Trophoblast cell (in vitro differentiated cells and primary cell): ENCODE measurements around the gene ELP4.

Experiments
- DNase-seq, 2 donors: peaks; one replicate each; pipeline ENCODE4 v3.0.0-alpha.2; 2016
- H2AFZ ChIP-seq: 2 replicates; pipeline ENCODE4 v1.6.1; 2013; ENCODE audit warnings: low read length, moderate library complexity, mild to moderate bottlenecking; ENCODE audit not compliant: insufficient read depth, poor library complexity
- H2AK5ac ChIP-seq: 2 replicates; pipeline ENCODE4 v1.6.1; 2013; ENCODE audit warnings: mild to moderate bottlenecking, low read length
- H2BK120ac ChIP-seq: 2 replicates; pipeline ENCODE4 v1.6.1; 2013; ENCODE audit warnings: low read length, mild to moderate bottlenecking, moderate library complexity; ENCODE audit not compliant: insufficient read depth, poor library complexity
- H2BK12ac ChIP-seq: 2 replicates; pipeline ENCODE4 v1.6.1; 2013; ENCODE audit warnings: mild to moderate bottlenecking, low read length, moderate library complexity
- H2BK5ac ChIP-seq: 2 replicates; pipeline ENCODE4 v1.6.1; 2013; ENCODE audit warnings: low read length, low read depth, moderate library complexity, mild to moderate bottlenecking; ENCODE audit not compliant: poor library complexity
- H3K14ac ChIP-seq: 2 replicates; pipeline ENCODE4 v1.6.1; 2013; ENCODE audit warnings: mild to moderate bottlenecking, low read length
- H3K18ac ChIP-seq: 2 replicates; pipeline ENCODE4 v1.6.1; 2013; ENCODE audit warnings: mild to moderate bottlenecking, low read length
- H3K23ac ChIP-seq: 2 replicates; pipeline ENCODE4 v1.6.1; 2013; ENCODE audit warnings: low read length
- H3K27ac ChIP-seq: 2 replicates; pipeline ENCODE4 v1.5.1; 2013; ENCODE audit warnings: low read depth, mild to moderate bottlenecking, inconsistent platforms, low read length, moderate library complexity
- H3K27me3 ChIP-seq: 2 replicates; pipeline ENCODE4 v1.6.1; 2013; ENCODE audit warnings: inconsistent platforms, mild to moderate bottlenecking, low read length, moderate library complexity; ENCODE audit not compliant: insufficient read depth
- H3K36me3 ChIP-seq, 2 experiments: 1 replicate in 1 of 2; 2 replicates in 1 of 2; pipeline ENCODE4 v1.6.1; 2013; ENCODE audit warnings: low read length in 2 of 2, mild to moderate bottlenecking in 2 of 2, moderate library complexity in 1 of 2; ENCODE audit not compliant: insufficient read depth in 2 of 2, control insufficient read depth in 1 of 2
- H3K4ac ChIP-seq: 2 replicates; pipeline ENCODE4 v1.6.1; 2013; ENCODE audit warnings: low read depth, mild to moderate bottlenecking, low read length, moderate library complexity
- H3K4me1 ChIP-seq, 2 experiments: 1 replicate in 1 of 2; 2 replicates in 1 of 2; pipeline ENCODE4 v1.6.1; 2013; ENCODE audit warnings: low read length in 2 of 2, mild to moderate bottlenecking in 2 of 2, moderate library complexity in 1 of 2; ENCODE audit not compliant: insufficient read depth in 2 of 2, control insufficient read depth in 1 of 2
- H3K4me2 ChIP-seq: 2 replicates; pipeline ENCODE4 v1.6.1; 2013; ENCODE audit warnings: inconsistent platforms, mild to moderate bottlenecking, low read length, moderate library complexity
- H3K4me3 ChIP-seq: 2 replicates; pipeline ENCODE4 v1.5.1; 2013; ENCODE audit warnings: mild to moderate bottlenecking, low read depth, low read length, inconsistent platforms
- H3K79me1 ChIP-seq: one replicate; pipeline ENCODE4 v1.6.1; 2013; ENCODE audit warnings: low read length
- H3K79me2 ChIP-seq: 2 replicates; pipeline ENCODE4 v1.6.1; 2013; ENCODE audit warnings: low read length, mild to moderate bottlenecking; ENCODE audit not compliant: control insufficient read depth, insufficient read depth, poor library complexity
- H3K9ac ChIP-seq: 2 replicates; pipeline ENCODE4 v1.6.1; 2013; ENCODE audit warnings: mild to moderate bottlenecking, low read length
- H3K9me3 ChIP-seq: 2 replicates; pipeline ENCODE4 v1.6.1; 2013; ENCODE audit warnings: low read depth, mild to moderate bottlenecking, control low read depth, inconsistent platforms, low read length; ENCODE audit not compliant: insufficient read depth
- H4K12ac ChIP-seq: 2 replicates; pipeline ENCODE4 v1.6.1; 2013; ENCODE audit warnings: low read depth, mild to moderate bottlenecking, low read length, moderate library complexity
- H4K8ac ChIP-seq: 2 replicates; pipeline ENCODE4 v1.6.1; 2013; ENCODE audit warnings: low read depth, mild to moderate bottlenecking, low read length, moderate library complexity
- H4K91ac ChIP-seq: one replicate; pipeline ENCODE4 v1.6.1; 2013; ENCODE audit warnings: low read depth, mild to moderate bottlenecking, low read length, moderate library complexity
- WGBS: extraction: QIAGEN DNeasy Blood & Tissue Kit; methylation state at CpG from one replicate; pipeline ENCODE4 v1.1.7; 2013; ENCODE audit warnings: missing lambda C conversion rate; ENCODE audit not compliant: insufficient read length, insufficient coverage; ENCODE audit errors: extremely low coverage; 5-methylcytosine and 5-hydroxymethylcytosine counted together

The ELP4 gene

DNA sequence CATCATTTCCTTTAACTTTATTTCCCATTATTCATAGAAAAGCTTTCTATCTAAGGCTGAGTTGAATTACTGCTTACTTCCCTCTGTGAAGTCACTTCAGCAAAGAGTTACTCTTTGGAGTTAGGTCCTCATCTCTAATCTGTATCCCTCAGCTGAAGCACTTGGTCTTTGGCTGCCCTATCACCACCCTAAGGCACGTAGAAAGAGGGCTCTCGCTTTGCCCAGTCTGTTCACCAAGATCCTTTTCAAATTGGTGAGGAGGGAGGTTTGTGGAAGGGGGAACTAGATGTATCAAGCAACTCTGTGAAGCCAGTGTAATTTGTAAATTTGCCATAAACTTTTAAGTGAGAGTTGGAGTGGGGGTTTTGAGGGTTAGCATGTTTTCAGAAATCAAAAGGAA, 258.1 kb downstream of the ELP4 start:
- H4K12ac ChIP-seq: no peak overlapping the region
- H3K9me3 ChIP-seq: no peaks in the 10 kb centered on the region
- H2AK5ac ChIP-seq: no peak overlapping the region
- no peak overlapping the region for H2BK12ac ChIP-seq
- no peaks in the 10 kb centered on the region for H3K79me2 ChIP-seq
- no peak for DNase-seq
- no peak overlapping the region for H3K27ac ChIP-seq
- H4K91ac ChIP-seq: no peak overlapping the region
- H2AFZ ChIP-seq: no peak overlapping the region
- H3K9ac ChIP-seq: no peak overlapping the region
- no peak overlapping the region for H2BK120ac ChIP-seq
- H2BK5ac ChIP-seq: no peak overlapping the region
- WGBS: no CpG with 5 or more reads among the region's 2 CpGs
- no peak overlapping the region for H3K4me3 ChIP-seq
- H3K4me2 ChIP-seq: no peak overlapping the region
- H3K27me3 ChIP-seq: no peaks in the 10 kb centered on the region
- H3K14ac ChIP-seq: no peak overlapping the region
- H4K8ac ChIP-seq: no peak overlapping the region
- no peak overlapping the region for H3K23ac ChIP-seq
- no peaks in the 10 kb centered on the region for H3K36me3 ChIP-seq
- H3K4ac ChIP-seq: no peak overlapping the region
- H3K79me1 ChIP-seq: no peaks in the 10 kb centered on the region
- H3K18ac ChIP-seq: no peak overlapping the region
- no peaks in the 10 kb centered on the region for H3K4me1 ChIP-seq

DNA sequence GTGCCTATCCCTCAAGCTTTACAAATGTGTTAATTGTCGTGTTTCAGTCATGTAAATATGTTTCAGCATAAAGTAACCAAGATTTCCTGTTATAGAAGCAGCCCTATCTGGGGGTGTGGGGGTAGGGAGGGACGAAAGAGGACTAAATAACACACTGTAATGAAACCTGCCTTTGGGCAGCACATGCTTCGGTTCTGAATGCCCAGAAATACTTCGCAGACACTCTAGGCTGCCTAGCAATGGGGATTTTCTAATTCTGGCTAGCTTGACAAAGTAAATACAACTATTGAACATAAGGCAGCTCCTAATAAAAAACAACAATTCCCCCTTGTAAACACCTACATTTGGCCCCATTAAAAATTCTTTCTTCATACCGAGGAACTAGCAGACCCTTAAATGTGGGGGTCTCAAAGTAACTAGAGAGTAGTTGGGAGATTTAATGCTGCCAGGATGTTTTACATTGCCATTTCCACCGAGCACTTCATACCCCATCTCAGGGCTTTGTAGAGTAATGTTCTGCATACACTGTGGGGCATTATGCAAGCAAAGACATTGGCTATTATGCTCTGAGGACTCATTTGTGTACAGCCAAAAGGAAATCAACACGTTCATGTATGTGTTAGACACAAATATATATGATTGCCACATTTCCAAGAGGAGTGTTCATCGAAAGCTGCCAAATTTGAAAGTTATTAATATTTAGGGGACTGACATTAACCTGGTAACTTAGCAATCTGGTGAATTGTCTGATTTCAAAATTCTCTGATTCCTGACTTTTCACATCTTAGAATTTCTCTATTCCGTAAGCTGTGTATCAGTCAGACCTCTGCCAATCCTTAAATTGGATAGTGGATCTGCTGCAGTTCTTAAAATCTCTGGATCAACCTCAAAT, 259.4 kb downstream of the ELP4 start:
- WGBS: no CpG with 5 or more reads among the region's 9 CpGs
- Histone ChIP-seq H4K8ac (no peak overlapping the region), H2BK5ac (no peak overlapping the region), H2BK12ac (no peak overlapping the region), H2BK120ac (no peak overlapping the region), H2AFZ (no peak overlapping the region), H3K4ac (no peak overlapping the region), H2AK5ac (no peak overlapping the region), H3K14ac (no peak overlapping the region), H4K12ac (no peak overlapping the region), H3K23ac (no peak overlapping the region), H3K4me3 (no peak overlapping the region), H3K27ac (no peak overlapping the region), H3K9me3 (no peaks in the 10 kb centered on the region), H3K79me1 (no peaks in the 10 kb centered on the region), H3K36me3 (no peaks in the 10 kb centered on the region), H3K79me2 (no peaks in the 10 kb centered on the region), H3K27me3 (no peaks in the 10 kb centered on the region), H3K18ac (no peak overlapping the region), H3K9ac (no peak overlapping the region), H3K4me1 (no peaks in the 10 kb centered on the region), H3K4me2 (no peak overlapping the region), H4K91ac (no peak overlapping the region)
- DNase-seq: no peak

DNA sequence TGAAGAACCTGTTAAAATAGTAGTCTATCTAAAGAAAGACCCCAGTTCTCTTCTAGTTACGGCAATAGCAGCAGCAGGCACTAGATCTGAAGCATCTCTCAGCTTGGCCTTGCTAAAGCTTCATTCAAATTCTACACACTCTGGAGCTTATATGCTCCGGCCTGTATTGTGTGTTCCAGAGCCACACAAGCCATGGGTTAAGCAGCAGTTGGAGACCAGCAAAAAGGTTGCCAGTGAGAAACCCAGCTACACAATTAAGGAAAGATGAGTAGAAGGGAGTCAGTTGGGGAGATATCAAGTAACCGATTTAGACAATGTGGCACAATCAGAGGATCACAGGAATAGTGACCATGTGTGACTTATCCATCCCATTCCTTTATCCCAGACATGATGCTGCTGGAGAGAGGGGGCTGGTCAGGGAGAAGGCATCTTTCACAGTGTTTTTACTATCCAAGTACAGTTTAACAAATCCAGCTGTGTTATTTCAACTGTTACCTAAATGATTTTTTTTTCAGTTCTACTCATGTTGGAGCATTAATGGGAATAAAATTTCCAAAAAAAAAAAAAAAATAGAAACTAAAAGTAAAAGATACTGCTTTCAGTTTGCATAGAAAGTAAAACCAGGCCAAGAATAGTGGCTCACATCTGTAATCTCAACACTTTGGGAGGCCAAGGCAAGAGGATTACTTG, 260.6 kb downstream of the ELP4 start:
- no peak overlapping the region for H4K8ac ChIP-seq
- no CpG with 5 or more reads among the region's 3 CpGs for WGBS
- no peaks in the 10 kb centered on the region for H3K27me3 ChIP-seq
- H3K9me3 ChIP-seq: no peaks in the 10 kb centered on the region
- no peak overlapping the region for H3K9ac ChIP-seq
- H2BK120ac ChIP-seq: no peak overlapping the region
- H2AK5ac ChIP-seq: no peak overlapping the region
- H3K4me3 ChIP-seq: no peak overlapping the region
- no peak overlapping the region for H3K18ac ChIP-seq
- H2AFZ ChIP-seq: no peak overlapping the region
- H4K91ac ChIP-seq: no peak overlapping the region
- H3K79me2 ChIP-seq: no peaks in the 10 kb centered on the region
- no peak overlapping the region for H3K4me2 ChIP-seq
- DNase-seq: no peak
- no peak overlapping the region for H3K14ac ChIP-seq
- H3K23ac ChIP-seq: no peak overlapping the region
- no peak overlapping the region for H2BK5ac ChIP-seq
- H3K27ac ChIP-seq: no peak overlapping the region
- H3K4me1 ChIP-seq: no peaks in the 10 kb centered on the region
- no peaks in the 10 kb centered on the region for H3K79me1 ChIP-seq
- no peak overlapping the region for H3K4ac ChIP-seq
- no peaks in the 10 kb centered on the region for H3K36me3 ChIP-seq
- H2BK12ac ChIP-seq: no peak overlapping the region
- no peak overlapping the region for H4K12ac ChIP-seq

DNA sequence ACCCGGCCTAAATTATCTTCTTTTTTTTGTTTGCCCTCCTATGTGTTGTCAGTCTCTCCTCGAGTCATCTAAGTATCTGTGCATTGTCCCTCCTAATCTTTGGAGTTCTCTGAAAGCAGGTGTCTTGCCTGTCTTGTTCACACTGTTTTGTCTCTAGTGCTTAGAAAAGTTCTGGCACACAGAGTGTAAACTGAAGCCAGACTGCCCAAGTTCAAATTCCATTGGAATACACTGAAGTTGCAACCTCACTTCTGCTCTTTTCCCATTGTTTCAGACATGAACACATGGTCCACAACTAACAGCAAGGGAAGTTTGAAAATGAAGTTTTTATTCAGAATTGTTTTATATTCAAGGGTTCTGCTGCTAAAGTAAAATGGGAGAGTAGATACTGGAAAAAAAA, 262.8 kb downstream of the ELP4 start:
- no peaks in the 10 kb centered on the region for H3K79me2 ChIP-seq
- H3K23ac ChIP-seq: no peak overlapping the region
- no peak overlapping the region for H4K12ac ChIP-seq
- H2BK120ac ChIP-seq: no peak overlapping the region
- H3K27me3 ChIP-seq: no peaks in the 10 kb centered on the region
- H2AFZ ChIP-seq: no peak overlapping the region
- no peak overlapping the region for H4K8ac ChIP-seq
- no peak overlapping the region for H3K4ac ChIP-seq
- H3K9me3 ChIP-seq: no peaks in the 10 kb centered on the region
- H3K9ac ChIP-seq: no peak overlapping the region
- no peak for DNase-seq
- no peaks in the 10 kb centered on the region for H3K79me1 ChIP-seq
- H2BK12ac ChIP-seq: no peak overlapping the region
- no peak overlapping the region for H3K14ac ChIP-seq
- no peak overlapping the region for H3K18ac ChIP-seq
- WGBS: no CpG with 5 or more reads among the region's 2 CpGs
- H3K4me1 ChIP-seq: no peaks in the 10 kb centered on the region
- no peak overlapping the region for H3K27ac ChIP-seq
- no peak overlapping the region for H2AK5ac ChIP-seq
- H3K4me2 ChIP-seq: no peak overlapping the region
- H2BK5ac ChIP-seq: no peak overlapping the region
- no peaks in the 10 kb centered on the region for H3K36me3 ChIP-seq
- no peak overlapping the region for H4K91ac ChIP-seq
- no peak overlapping the region for H3K4me3 ChIP-seq
